HG03342 (cell line): Measurements from ENCODE around the gene PRM2.
"Not testable (repeated sequence)": the region's sequence is repeated elsewhere in the genome, so short reads cannot be mapped to it uniquely, and the experiment has no call there.

Experiments
- ATAC-seq: cut with Tn5 transposase; IDR thresholded peaks from one replicate; pipeline ENCODE4 v1.9.1; 2021; ENCODE audit warnings: mild to moderate bottlenecking, moderate library complexity; ENCODE audit not compliant: unreplicated experiment

Gene PRM2

DNA sequence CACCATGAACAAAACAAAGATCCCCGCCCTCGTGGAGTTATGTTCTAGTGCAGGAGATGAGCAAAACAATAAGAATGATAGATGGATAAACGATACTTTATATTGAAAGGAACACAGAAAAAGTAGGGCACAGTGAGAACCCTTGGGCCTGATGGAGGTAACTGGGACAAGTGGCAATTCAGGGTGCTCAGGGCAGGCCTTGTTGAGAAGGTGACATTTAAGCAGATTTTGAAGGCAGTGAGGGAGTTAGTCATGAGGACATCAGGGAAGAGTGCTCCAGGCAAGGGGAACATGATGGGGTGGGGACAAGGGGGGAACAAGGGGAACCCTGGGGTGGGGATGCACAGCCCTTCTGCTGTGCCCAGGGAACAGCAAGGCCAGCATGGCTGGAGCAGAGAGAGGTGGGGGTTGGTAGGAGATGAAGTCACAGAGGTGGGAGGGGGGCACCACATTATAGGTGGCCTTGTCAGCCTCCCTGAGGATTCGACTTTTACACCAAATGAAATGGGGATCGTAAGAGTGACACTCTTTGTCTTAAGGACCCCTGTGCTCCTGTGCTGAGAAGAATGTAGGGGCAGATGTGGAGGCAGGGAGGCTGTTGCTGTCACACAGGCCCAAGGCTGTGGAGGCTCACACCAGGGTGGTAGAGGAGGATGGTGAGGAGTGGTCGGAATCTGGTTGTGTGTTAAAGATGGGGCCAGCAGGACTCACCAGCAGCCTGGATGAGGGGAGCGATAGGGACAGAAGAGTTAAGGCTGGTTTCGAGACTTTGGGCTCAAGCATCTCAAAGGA is 14.0 kb upstream of the PRM2 start:
- ATAC-seq = no peak

DNA sequence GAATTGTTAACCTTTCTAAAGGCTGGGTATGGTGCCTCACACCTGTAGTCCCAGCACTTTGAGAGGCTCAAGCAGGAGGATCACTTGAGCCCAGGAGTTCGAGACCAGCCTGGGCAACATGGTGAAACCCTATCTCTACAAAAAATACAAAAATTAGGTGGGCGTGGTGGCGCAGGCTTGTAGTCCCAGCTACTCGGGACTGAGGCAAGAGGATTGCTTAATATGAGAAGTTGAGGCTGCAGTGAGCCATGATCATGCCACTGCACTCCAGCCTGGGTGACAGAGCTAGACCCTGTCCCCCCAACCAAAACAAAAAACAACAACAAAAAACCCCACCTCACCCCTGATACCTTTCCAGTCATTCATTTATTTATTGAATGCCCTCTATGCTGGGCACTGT is 13.4 kb upstream of the PRM2 start:
- not testable (repeated sequence) for ATAC-seq

DNA sequence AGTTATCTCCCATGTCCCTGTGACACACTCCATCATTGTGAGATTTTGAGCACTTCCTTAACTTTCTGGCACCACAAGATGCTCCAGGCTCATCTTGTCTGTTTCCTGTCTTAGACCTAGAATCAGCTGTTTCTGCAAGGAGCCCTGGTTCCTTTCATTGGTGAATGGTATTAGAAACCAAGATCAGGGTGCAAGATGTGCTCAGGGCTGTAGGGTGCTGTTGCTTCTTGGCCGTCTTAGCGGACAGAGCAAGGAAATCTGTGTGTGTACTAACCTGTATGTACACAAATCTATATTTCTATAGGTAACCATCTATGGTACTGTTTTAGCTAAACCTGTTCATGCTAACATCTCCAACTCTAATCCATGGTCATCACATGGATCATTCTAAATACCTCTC is 12.9 kb upstream of the PRM2 start:
- no peak for ATAC-seq

DNA sequence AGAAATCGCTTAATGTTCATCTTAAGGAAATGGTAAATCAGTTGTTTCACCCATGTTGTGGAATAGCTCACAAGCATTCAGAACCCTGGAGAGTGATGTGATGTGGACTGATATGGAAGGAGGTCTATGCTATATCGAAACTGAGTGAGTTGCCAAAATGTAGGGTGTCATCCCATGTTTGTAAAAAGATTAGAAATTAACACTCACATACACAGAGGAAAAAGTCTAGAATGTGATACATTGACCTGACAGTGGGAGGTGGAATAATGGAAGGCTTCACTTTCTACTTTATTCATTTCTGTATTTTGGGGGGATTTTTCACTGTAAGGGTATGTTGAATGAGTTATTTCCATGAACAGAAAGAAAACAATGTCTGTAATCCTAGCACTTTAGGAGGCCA is 9.6 kb upstream of the PRM2 start:
- no peak for ATAC-seq

DNA sequence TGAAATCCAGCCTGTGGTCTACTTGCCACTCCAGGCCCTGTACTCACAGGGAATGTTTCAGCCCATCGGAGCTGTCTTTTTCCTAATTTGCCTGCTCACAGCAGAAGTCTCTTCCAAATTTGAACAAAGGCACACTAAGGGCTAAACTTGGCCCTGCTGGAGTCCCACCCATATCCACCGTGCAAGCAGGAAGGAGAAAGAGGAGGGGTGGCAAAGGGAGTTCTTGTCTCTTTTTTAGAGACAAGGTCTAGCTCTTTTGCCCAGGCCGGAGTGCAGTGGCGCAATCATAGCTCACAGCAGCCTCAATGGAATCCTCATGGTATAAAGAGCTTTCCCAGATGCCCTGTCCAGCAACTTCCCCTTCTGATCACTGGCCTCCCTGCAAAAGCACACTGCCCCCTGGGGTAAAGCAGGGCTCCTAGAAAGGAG is 7.6 kb upstream of the PRM2 start:
- ATAC-seq = no peak

DNA sequence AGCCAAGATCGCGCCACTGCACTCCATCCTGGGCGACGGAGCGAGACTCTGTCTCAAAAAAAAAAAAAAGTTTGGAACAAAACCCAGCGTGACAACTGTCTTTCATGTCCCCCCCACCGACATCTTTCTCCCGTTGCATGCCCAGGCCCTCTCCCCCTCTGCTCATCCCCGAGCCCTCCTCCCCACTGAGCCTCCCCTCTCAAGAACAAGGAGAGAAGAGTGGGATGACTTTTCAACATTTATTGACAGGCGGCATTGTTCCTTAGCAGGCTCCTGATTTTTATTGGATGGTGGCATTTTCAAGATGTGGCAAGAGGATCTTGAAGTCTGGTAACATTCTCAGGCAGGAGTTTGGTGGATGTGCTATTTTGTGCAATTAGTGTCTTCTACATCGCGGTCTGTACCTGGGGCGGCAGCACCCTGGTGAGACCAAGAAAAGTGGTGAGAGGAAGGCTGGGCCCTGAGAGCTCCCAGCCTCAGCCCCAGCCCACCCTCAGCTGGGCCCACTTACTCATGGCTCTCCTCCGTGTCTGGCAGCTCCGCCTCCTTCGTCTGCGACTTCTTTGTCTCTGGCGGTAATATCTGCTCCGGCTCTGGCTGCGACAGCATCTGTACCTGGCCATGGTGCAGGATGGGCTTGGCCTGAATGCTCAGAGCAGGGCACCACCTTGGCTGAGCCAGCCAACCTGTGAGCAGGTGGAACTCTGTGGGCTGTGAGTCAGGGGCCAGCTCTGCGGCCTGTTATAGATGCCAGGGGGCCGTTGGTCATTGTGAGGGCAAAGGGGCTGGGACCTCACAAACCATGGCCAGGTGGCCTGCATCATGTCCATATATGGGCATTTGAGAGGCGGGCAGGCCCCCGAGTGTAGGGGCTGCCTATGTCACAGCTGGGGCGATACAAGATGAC is 4.6 kb upstream of the PRM2 start, which contains the start of gene PRM1:
Gene PRM1 (minus strand): TSS at position 715 of the 907 bp plus-strand sequence. CDS start 92 bp downstream, at position 623.
- ATAC-seq = no peak

DNA sequence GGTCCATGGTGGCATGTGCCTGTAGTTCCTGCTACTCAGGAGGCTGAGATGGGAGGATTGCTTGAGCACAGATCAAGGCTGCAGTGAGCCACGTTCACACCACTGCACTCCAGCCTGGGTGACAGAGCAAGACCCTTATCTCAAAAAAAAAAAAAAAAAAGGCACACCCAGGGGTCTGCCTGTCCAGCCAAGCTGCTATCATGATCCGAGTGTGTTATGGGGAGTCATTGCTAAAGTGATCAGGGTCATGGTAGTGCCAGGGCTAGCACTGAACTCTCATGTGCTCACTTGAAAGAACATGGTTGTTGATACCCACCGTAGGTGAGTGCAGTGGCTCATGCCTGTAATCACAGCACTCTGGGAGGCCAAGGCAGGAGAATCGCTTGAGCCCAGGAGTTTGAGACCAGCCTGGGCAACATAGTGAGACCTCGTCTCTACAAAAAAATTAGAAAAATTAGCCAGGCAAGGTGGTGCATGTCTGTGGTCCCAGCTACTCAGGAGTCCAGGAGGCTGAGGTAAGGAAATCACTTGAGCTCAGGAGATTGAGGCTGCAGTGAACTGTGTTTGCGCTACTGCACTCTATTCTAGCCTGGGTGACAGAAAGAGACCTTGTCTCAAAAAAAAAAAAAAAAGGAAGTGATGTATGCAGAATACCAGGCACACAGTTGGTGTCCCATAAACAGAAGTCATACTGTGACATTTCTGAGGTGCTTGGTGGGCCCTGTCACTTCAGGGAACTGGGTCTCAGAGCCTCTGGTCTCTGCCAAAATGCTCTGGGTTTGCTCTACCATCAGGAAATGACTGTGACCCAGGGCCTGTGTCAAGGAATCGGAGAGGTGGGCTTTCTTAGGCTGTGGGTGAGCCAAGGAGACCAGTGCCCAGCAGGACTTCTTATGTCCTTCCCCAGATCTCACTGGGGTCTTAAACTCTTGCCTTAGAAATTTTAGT is 2.7 kb upstream of the PRM2 start:
- ATAC-seq = no peak

DNA sequence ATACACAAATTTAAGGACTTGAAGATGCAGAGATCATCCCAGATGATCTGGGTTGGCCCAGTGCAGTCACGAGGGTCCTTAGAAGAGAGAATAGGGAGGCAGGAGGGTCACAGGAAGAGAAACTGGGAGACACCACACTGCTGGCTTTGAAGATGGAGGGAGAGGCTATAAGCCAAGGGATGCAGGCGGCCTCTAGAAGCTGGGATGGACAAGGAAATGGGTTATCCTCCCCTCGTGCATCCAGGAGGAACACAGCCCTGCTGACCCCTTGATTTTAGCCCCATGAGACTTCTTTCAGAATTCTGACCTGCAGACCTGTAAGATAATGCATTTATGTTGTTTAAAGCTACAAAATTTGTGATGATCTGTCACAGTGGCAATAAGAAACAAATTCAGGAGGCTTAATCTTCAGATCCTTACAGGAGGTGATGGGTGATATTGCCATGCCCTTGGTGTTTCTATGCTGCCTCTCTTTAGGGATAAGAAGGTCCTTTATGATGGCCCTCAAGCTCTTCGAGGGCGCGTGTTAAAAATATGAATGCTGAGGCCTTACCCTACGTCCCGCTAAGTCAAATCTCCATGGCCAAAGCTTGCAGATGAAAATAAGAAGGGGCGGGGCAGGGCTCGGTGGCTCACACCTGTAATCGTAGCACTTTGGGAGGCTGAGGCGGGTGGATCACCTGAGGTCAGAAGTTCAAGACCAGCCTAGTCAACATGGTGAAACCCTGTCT is 1.5 kb upstream of the PRM2 start:
- ATAC-seq = no peak

DNA sequence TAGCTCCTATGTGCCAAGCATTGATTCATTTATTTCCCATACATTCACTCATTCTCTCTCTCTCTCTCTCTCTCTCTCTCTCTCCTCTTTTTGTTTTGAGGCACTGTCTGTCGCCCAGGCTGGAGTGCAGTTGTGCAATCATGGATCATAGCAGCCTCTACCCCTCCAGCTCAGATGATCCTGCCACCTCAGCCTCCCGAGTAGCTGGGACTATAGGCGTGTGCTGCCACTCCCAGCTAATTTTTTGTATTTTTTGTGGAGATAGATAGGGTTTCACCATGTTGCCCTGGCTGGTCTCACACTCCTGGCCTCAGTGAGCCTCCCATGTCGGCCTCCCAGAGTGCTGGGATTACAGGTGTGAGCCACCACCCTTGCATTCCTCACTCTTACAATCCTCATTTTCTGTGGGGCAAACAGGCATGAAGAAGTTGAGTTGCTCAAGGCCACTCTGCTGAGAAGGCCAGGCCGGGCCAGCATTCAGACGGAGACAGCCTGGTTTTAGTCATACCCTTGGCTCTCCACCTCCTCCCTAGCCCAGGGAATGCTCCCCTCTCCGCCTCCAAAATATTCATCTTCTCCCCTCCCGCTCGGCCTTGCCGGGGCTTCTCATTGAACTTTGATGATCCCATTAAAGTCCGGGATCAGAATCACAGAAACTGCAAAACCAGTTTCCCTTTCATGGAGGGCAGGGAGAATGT is 765 bp upstream of the PRM2 start:
- ATAC-seq = no peak

DNA sequence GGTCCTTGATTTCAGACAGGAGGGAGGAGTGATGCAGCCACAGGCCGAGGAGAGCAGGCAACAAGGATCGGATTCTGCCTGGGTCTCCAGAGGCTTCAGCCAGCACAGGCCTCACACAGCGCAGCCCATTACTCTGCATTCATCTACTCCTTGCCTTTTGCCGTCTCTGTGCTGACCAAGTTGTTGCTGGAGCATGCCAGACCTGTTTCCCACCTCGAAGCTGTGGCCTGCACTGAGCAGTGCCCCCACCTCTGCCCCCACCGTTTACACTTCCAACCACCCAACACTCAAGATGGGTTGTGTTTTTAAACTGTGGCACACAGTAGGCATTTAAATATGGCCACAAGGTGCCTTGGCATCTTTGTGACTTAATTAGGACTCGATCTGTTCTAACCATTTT is 1.3 kb downstream of the PRM2 start:
- no peak for ATAC-seq

DNA sequence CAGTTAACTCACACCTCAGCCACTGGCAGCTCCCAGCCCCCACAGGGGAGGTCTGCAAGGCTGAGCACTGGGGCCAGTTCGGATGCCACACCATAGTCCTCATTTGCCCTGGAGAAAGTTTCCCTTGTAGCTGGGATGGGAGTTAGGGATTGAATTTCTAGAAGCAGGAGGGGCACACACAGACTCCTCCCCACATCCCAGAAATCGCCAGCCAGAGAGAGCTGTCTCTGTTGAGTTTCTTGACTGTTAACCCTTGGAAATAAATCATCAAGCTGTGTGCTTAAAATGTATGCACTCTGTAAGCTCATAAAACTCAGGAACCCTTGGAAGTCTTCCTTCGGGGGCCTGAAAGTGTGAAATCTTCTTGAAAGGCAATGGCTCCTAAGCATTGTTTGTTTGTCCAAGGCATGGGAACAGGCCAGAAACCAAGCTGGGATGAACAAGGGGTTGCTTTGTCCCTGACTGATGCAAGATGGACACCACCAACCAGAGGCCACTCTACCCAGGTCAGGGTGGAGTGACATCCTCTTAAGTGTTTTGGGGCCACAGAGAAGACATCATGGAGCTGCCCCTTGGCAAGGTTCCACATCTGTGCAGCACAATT is 2.5 kb downstream of the PRM2 start:
- no peak for ATAC-seq

DNA sequence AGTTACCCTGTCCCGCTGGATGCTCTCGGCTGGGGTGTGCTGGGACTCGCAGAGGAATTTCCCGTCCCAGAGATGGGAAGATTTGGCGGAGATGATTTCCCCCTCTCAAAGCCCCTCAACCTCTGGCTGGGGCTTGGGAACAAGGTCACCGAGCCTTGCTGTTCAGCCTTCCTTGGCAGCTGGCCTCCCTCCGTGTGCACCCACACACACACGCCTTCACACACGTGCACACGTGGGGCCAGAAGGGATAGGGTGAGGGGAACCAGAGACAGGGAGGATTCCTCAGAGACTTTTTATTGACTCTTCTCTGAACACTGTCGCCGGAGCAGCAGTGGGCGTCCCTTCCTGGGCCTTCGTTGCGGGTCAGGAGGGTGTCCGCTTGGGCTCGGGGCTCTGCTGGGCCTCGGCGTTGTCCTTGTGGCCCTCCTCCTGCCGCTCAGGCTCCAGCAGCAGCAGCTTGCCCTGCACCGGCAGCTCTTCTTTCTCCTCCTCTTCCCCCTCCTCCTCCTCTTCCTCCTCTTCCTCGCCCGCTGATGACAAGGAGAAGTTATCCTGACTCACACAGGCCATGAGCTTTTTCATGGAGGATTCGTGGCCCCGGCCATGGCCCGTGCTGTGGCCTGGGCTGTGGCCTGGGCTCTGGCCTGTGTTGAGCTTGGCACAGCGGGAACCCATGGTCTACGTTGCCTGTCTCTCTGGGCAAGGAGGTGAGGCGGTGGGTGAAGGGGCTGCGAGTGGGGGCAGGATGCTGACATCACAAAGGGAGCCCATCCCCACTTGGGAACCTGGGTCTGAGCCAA is 3.2 kb downstream of the PRM2 start, which contains the start of gene PRM3:
Gene PRM3 (minus strand): TSS at position 709 of the 800 bp plus-strand sequence. CDS start 34 bp downstream, at position 675.
- no peak for ATAC-seq

DNA sequence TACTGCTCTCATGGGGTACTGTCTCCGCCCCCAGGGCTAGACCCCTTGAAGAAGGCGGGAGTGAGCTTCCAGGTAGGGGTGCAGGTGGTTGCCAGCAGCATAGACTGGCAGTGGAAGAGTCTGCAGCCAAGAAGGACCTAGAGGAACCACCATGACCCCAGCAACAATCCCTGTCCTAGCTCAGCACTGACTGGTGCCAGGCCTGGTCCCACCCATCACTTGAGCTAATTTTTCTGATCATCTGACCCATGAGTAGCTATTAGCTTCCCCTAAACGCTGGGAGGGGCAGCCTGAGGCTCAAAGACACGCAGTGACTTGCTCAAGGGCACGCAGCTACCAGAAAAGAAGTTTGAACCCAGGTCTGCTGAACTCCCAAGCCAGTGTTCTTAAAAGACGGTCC is 3.8 kb downstream of the PRM2 start:
- ATAC-seq = no peak

DNA sequence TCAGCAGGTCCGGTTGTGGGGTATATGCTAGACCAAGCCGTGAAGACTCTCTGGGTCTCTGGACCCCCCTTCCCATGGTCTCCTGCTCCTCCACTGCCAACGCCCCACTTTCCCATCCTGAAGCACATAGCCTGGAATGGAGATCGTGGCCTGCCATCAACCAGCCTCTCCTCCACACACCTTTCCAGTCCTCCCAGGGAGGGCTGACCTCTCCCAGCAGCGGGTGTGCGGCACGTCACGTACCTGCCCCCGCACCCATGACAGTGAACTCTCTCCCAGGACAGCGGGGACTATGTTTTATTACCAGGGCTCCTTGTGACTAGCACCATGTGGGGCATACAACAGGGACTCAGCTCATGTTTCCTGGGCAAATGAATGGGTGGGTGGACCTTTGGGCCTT is 4.7 kb downstream of the PRM2 start:
- ATAC-seq = no peak

DNA sequence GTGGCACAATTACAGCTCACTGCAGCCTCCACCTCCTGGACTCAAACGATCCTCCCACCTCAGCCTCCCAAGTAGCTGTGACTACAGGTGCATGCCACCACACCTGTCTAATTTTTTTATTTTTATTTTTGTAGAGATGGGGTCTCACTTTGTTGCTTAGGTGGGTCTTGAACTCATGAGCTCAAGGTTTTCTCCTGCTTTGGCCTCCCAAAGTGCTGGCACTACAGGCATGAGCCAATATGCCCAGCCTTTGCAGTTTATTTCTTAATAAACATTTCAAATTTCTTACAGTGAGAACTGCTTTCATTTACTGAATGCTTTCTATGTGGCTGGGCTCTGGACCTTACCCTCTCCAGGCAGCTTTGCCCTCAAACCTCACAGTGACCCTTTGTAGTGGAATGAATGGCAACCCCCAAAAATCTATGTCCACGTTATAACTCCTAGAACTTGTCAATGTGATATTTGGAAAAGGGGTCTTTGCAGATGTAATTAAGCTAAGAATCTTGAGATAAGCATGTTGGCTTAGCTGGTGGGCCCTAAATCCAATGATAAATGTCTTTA is 5.6 kb downstream of the PRM2 start:
- ATAC-seq = no peak

DNA sequence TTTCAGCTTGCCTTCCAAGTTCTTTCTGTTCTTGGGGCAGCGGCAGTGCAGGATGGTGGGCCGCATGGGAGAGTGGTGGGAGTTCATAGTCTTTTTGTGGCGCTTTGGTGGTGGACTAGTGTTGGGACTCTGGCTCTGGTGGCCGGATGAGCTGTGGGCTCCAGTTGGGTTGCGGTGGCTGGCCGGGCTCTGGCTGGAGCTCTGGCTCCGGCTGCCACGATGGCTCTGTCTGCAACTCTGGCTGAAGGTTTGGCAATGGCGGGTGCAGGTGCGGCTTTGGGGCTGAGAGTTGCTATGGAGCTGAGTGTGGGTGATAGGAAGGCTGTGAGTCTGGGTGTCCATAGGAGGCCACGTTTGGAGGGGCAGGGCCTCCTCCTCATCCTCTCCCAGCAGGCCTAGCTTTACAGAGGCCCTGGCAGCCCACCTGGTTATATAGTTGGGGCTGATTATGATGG is 7.3 kb downstream of the PRM2 start, which contains the start of gene TNP2:
Gene TNP2 (minus strand): TSS at position 405 of the 455 bp plus-strand sequence. CDS start 63 bp downstream, at position 342.
- no peak for ATAC-seq

DNA sequence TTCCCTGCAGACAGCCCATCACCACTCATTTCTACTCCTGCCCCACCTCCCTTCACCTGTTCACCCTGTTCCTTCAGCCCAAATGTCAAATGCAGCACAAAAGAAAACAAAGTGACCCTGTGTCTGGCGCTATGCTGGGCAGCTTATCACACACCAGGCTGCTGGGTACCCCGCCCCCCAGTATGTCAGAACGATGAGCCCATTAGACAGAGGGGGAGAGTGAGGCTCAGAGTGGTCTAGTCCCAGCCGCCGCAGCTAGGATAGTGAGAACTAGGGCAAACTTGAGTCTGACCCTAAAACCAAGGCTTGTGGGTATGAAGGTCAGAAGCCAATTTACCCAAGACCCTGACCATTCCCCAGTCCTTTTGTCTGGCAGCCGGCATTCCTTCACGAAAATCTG is 11.2 kb downstream of the PRM2 start:
- no peak for ATAC-seq
